Ascending aorta (tissue), 2 donors: ENCODE results near the gene STAM. TPM values are rescaled to one million over a fixed set of nuclear protein-coding genes. Genes with fewer than 3 reads are reported as not detected.

Experiments
- DNase-seq, 2 donors: peaks; one replicate each; pipeline ENCODE4 v3.0.0-alpha.2; 2019; ENCODE audit warnings: low spot score in 2 of 2
- H3K27ac ChIP-seq, 2 donors: fragments of 200-600 bp; sonication (generic); one replicate each; pipeline ENCODE4 v1.5.1; 2016 to 2017; ENCODE audit warnings: mild to moderate bottlenecking in 1 of 2
- H3K27me3 ChIP-seq: fragments of 200-600 bp; sonication (generic); one replicate; pipeline ENCODE4 v1.5.1; 2017
- H3K36me3 ChIP-seq, 2 donors: fragments of 200-600 bp; sonication (generic); one replicate each; pipeline ENCODE4 v1.5.1; 2016
- H3K4me1 ChIP-seq, 2 donors: fragments of 200-600 bp; sonication (generic); one replicate each; pipeline ENCODE4 v1.5.1; 2016 to 2017; ENCODE audit warnings: mild to moderate bottlenecking in 1 of 2
- H3K4me3 ChIP-seq, 2 donors: fragments of 200-600 bp; sonication (generic); one replicate each; pipeline ENCODE4 v1.5.1; 2016 to 2017; ENCODE audit warnings: mild to moderate bottlenecking in 1 of 2
- H3K9me3 ChIP-seq, 2 donors: fragments of 200-600 bp; sonication (generic); one replicate each; pipeline ENCODE4 v1.5.1; 2016
- intact Hi-C: fragments of 100-400 bp; cut with DNase I; formaldehyde crosslinking; loops from one replicate; pipeline ENCODE4 v1.15.1; 2023
- total RNA-seq: library from RNA; depleted of rRNA; stranded (reverse); fragments of >200 nt; gene quantifications from one replicate; pipeline ENCODE4 v1.1.0, GENCODE V29; 2016
- TF ChIP-seq, protein P1 (sequence below), 3 experiments: fragments of 200-600 bp in 2 of 3; fragments of 450-650 bp in 1 of 3; sonication (generic) in 2 of 3; IDR thresholded peaks; one replicate each; pipeline ENCODE4 v1.5.1; 2016 to 2019; ENCODE audit warnings: antibody characterized with exemption in 3 of 3, mild to moderate bottlenecking in 1 of 3, moderate library complexity in 1 of 3

Gene STAM
- total RNA-seq, result 1.5 TPM

GRCh38 chr10:17643755-17644484, at the start of gene STAM:
STAM (plus strand) TSS chr10:17644151; CDS start chr10:17644340, 189 bp downstream.
- peak; percentile 72 to 93 for DNase-seq
- intact Hi-C loops, result loop anchor here (1.0 to 5.0 kb wide), 4 partner anchors 21 to 827 kb away; partner anchors contain the start of genes HACD1 and RSU1
- H3K36me3 ChIP-seq, result no peaks in the 10 kb centered on the region
- peaks cover 3 to 29% of the 10 kb centered on the region in 2 donors for H3K4me1 ChIP-seq
- no peaks in the 10 kb centered on the region for H3K9me3 ChIP-seq
- peak within 1 kb of the TSS; percentile 86 to 93 for H3K4me3 ChIP-seq
- H3K27ac ChIP-seq, result peak within 1 kb of the TSS; percentile 95 to 98
- TF ChIP-seq, protein P1, sequence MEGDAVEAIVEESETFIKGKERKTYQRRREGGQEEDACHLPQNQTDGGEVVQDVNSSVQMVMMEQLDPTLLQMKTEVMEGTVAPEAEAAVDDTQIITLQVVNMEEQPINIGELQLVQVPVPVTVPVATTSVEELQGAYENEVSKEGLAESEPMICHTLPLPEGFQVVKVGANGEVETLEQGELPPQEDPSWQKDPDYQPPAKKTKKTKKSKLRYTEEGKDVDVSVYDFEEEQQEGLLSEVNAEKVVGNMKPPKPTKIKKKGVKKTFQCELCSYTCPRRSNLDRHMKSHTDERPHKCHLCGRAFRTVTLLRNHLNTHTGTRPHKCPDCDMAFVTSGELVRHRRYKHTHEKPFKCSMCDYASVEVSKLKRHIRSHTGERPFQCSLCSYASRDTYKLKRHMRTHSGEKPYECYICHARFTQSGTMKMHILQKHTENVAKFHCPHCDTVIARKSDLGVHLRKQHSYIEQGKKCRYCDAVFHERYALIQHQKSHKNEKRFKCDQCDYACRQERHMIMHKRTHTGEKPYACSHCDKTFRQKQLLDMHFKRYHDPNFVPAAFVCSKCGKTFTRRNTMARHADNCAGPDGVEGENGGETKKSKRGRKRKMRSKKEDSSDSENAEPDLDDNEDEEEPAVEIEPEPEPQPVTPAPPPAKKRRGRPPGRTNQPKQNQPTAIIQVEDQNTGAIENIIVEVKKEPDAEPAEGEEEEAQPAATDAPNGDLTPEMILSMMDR (IDR thresholded peaks at IDR 0.05), result no peak
- no peaks in the 10 kb centered on the region for H3K27me3 ChIP-seq

DNA sequence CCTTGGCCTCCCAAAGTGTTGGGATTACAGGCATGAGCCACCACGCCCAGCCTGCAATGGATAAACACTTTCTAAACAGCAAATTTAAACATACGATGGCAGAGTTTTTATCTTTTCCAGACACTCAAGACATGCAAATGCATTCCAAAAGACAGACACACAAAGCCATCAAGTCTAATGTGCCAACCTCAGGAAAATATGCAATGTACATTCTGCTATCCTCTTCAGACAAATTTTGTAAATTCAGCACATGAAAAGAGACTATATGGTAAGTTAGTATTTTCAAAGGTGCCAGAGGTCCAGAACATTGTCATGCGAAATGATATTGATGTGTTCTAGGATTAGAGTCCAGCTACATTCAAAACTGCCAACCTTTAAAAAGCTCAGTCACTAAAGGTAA, 46.6 kb upstream of the STAM start:
- Histone ChIP-seq H3K27me3 (no peaks in the 10 kb centered on the region), H3K36me3 (peaks cover 25 to 56% of the 10 kb centered on the region in 2 donors), H3K4me1 (no peaks in the 10 kb centered on the region), H3K4me3 (no peak overlapping the region), H3K27ac (no peak overlapping the region), H3K9me3 (no peaks in the 10 kb centered on the region)
- no peak for DNase-seq
- intact Hi-C loops, result no loop called here
- TF ChIP-seq, protein P1 (IDR thresholded peaks at IDR 0.05), result no peak

DNA sequence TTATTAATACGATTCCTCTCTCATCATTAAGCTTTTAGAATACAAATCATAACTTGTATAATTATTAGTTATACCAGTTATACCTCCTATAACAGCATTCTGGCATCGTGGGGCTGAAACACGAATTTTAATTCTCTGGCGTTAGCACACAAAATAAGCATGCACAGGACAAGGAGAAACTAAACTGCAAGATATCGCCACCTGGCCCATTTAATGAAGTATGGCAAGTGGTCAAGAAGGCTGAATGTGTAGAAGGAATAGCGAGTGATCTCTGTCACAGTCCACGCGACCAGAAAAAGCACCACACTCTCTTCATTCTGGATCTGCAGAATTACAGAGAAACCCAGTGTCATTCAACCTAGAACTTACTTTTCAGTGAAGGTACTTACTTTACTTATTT, 44.9 kb upstream of the STAM start:
- TF ChIP-seq, protein P1 (IDR thresholded peaks at IDR 0.05), result no peak

GRCh38 chr10:17605936-17606335, 38.0 kb upstream of the STAM start:
- H3K36me3 ChIP-seq, result peaks cover 14 to 35% of the 10 kb centered on the region in 2 donors

More for the DNA sequence above, 44.9 kb upstream of the STAM start:
- no peaks in the 10 kb centered on the region for H3K9me3 ChIP-seq
- no peak overlapping the region for H3K27ac ChIP-seq
- no peak for DNase-seq
- peaks cover 18 to 55% of the 10 kb centered on the region in 2 donors for H3K36me3 ChIP-seq
- no peaks in the 10 kb centered on the region for H3K4me1 ChIP-seq
- intact Hi-C loops, result no loop called here
- H3K4me3 ChIP-seq, result no peak overlapping the region
- H3K27me3 ChIP-seq, result no peaks in the 10 kb centered on the region

DNA sequence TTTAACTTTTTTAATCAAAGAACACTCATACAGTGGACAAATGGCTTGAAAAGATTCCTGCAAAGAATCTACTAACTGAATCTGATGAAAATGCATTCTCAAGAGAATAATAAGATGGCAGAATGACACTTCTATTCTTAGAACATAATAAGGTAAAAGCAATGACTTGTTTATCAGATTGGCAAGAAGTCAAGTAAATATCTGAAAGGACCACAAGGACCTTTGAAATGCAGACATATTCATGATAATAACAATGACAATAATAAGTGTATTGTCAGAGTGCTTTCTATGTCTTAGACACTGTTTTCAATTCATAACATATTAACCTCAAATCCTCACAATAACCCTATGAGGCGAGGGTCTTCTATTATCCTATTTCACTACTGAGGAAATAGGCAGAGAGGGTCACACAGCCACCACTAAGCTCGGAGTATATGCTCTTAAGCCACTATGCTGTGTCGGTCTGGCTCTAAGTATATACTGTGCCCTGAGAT, 37.4 kb upstream of the STAM start:
- intact Hi-C loops, result loop anchor here (1.0 to 5.0 kb wide), 2 partner anchors 36 to 137 kb away; partner anchors contain the start of gene STAM
- Histone ChIP-seq H3K4me3 (no peak overlapping the region), H3K27ac (no peak overlapping the region), H3K9me3 (no peaks in the 10 kb centered on the region), H3K27me3 (no peaks in the 10 kb centered on the region), H3K36me3 (peaks cover 12 to 29% of the 10 kb centered on the region in 2 donors), H3K4me1 (no peaks in the 10 kb centered on the region)
- TF ChIP-seq, protein P1 (IDR thresholded peaks at IDR 0.05), result no peak
- no peak for DNase-seq

More at GRCh38 chr10:17605936-17606335, 38.0 kb upstream of the STAM start:
- DNase-seq, result no peak
- TF ChIP-seq, protein P1 (IDR thresholded peaks at IDR 0.05), result no peak
- no peaks in the 10 kb centered on the region for H3K27me3 ChIP-seq
- H3K4me1 ChIP-seq, result no peaks in the 10 kb centered on the region
- H3K4me3 ChIP-seq, result no peak overlapping the region
- H3K9me3 ChIP-seq, result no peaks in the 10 kb centered on the region
- intact Hi-C loops, result loop anchor here (5.0 kb wide), 1 partner anchor 36 kb away; the partner anchor contains the start of gene STAM
- H3K27ac ChIP-seq, result no peak overlapping the region
